SW480 (cell line): ENCODE data around the gene ZNF438.

Experiments used
- DNase-seq: peaks from one replicate; pipeline ENCODE4 v3.0.0-alpha.2; 2016; ENCODE audit warnings: low spot score

ZNF438 gene

GRCh38 chr10:30823651-30824050 lies 208.0 kb downstream of the ZNF438 start:
- DNase-seq = no peak

GRCh38 chr10:30822693-30823465 lies 208.8 kb downstream of the ZNF438 start:
- no peak for DNase-seq

GRCh38 chr10:30821994-30822692 lies 209.5 kb downstream of the ZNF438 start:
- no peak for DNase-seq

- DNase-seq = no peak
These were observed 210.2 kb downstream of the ZNF438 start for GRCh38 chr10:30821261-30821993.

- no peak for DNase-seq
These were observed 211.2 kb downstream of the ZNF438 start for GRCh38 chr10:30820261-30820991.

- no peak for DNase-seq
These were observed 212.1 kb downstream of the ZNF438 start for GRCh38 chr10:30819341-30820181.

- DNase-seq = no peak
These were observed 212.8 kb downstream of the ZNF438 start for GRCh38 chr10:30818854-30819253.

GRCh38 chr10:30818010-30818660 lies 213.5 kb downstream of the ZNF438 start:
- no peak for DNase-seq

GRCh38 chr10:30817541-30817940 lies 214.1 kb downstream of the ZNF438 start:
- DNase-seq = no peak

- DNase-seq = no peak
These were observed 214.9 kb downstream of the ZNF438 start for GRCh38 chr10:30816820-30817171.

- DNase-seq = no peak
These were observed 215.4 kb downstream of the ZNF438 start for GRCh38 chr10:30816159-30816819.

- DNase-seq = no peak
These were observed 217.7 kb downstream of the ZNF438 start for GRCh38 chr10:30813872-30814481.

- DNase-seq = no peak
These were observed 219.4 kb downstream of the ZNF438 start for GRCh38 chr10:30812018-30812851.

- no peak for DNase-seq
These were observed 220.2 kb downstream of the ZNF438 start for GRCh38 chr10:30811276-30812017.

- DNase-seq = no peak
These were observed 221.2 kb downstream of the ZNF438 start for GRCh38 chr10:30810416-30810815.

GRCh38 chr10:30806850-30807249 lies 224.8 kb downstream of the ZNF438 start:
- no peak for DNase-seq

- no peak for DNase-seq
These were observed 226.6 kb downstream of the ZNF438 start for GRCh38 chr10:30805061-30805460.

GRCh38 chr10:30804478-30805055 lies 227.1 kb downstream of the ZNF438 start:
- DNase-seq = no peak
